Endothelial cell of umbilical vein (primary cell): Measurements from ENCODE around the gene CCNJL.

Experiments used
- CTCF ChIP-seq, 2 donors: IDR thresholded peaks; 1 replicate in 1 of 2; 2 replicates in 1 of 2; pipeline ENCODE4 v1.5.1; 2011; ENCODE audit warnings: low read length in 2 of 2, mild to moderate bottlenecking in 2 of 2, moderate library complexity in 2 of 2, control low read depth in 1 of 2, inconsistent platforms in 1 of 2, low read depth in 1 of 2; ENCODE audit not compliant: insufficient read depth in 1 of 2; ENCODE audit errors: extremely low read depth in 1 of 2
- EZH2 ChIP-seq: IDR thresholded peaks from 2 replicates; pipeline ENCODE4 v1.6.1; 2012; ENCODE audit warnings: borderline replicate concordance, low read depth, mild to moderate bottlenecking, moderate library complexity, low read length, inconsistent platforms; ENCODE audit not compliant: severe bottlenecking
- JUN ChIP-seq: IDR thresholded peaks from 2 replicates; pipeline ENCODE4 v1.6.1; 2011; ENCODE audit warnings: borderline replicate concordance, low read depth; ENCODE audit not compliant: insufficient read length, insufficient read depth
- POLR2A ChIP-seq: IDR thresholded peaks from 2 replicates; pipeline ENCODE4 v1.6.1; 2012; ENCODE audit warnings: low read depth, mild to moderate bottlenecking, control low read depth, low read length
- POLR2AphosphoS5 ChIP-seq: IDR thresholded peaks from 2 replicates; pipeline ENCODE4 v1.6.1; 2012; ENCODE audit warnings: low read depth, mild to moderate bottlenecking, control low read depth, low read length, moderate library complexity; ENCODE audit not compliant: insufficient read depth

GRCh38 chr5:160253441-160253840 lies 58.9 kb downstream of the CCNJL start:
- no peak for TF ChIP-seq POLR2AphosphoS5
- no peak for TF ChIP-seq POLR2A
- TF ChIP-seq CTCF (IDR thresholded peaks at IDR 0.05; ENCODE audit: extremely low read depth in 1 of 2, insufficient read depth in 1 of 2, low read depth in 1 of 2, low read length in 2 of 2) = no peak
- TF ChIP-seq EZH2 = no peak
- TF ChIP-seq JUN = no peak
